GM21515 (cell line): ENCODE data around the gene TLE1.
"Not testable (repeated sequence)": the region's sequence is repeated elsewhere in the genome, so short reads cannot be mapped to it uniquely, and the experiment has no call there.

ENCODE experiments used
- ATAC-seq: cut with Tn5 transposase; IDR thresholded peaks from one replicate; pipeline ENCODE4 v1.9.1; 2021; ENCODE audit not compliant: unreplicated experiment

TLE1 gene

GRCh38 chr9:81602887-81603680, 86.3 kb downstream of the TLE1 start:
- ATAC-seq, result no peak

- no peak for ATAC-seq
Measured at GRCh38 chr9:81601639-81602623, 87.4 kb downstream of the TLE1 start.

- ATAC-seq, result no peak
Measured at GRCh38 chr9:81600631-81601030, 88.7 kb downstream of the TLE1 start.

GRCh38 chr9:81599837-81600236, 89.5 kb downstream of the TLE1 start:
- ATAC-seq, result no peak

GRCh38 chr9:81598811-81599210, 90.5 kb downstream of the TLE1 start:
- ATAC-seq, result no peak

GRCh38 chr9:81598123-81598497, 91.2 kb downstream of the TLE1 start:
- no peak for ATAC-seq

GRCh38 chr9:81597419-81598122, 91.8 kb downstream of the TLE1 start:
- no peak for ATAC-seq

- no peak for ATAC-seq
Measured at GRCh38 chr9:81596679-81597418, 92.5 kb downstream of the TLE1 start.

GRCh38 chr9:81595887-81596543, 93.3 kb downstream of the TLE1 start:
- ATAC-seq, result no peak

GRCh38 chr9:81595293-81595692, 94.1 kb downstream of the TLE1 start:
- ATAC-seq, result not testable (repeated sequence)

GRCh38 chr9:81594415-81594814, 94.9 kb downstream of the TLE1 start:
- no peak for ATAC-seq

GRCh38 chr9:81592887-81593266, 96.5 kb downstream of the TLE1 start:
- no peak for ATAC-seq

- ATAC-seq, result no peak
Measured at GRCh38 chr9:81591791-81592190, 97.6 kb downstream of the TLE1 start.

GRCh38 chr9:81590688-81591087, 98.7 kb downstream of the TLE1 start:
- ATAC-seq, result no peak

- no peak for ATAC-seq
Measured at GRCh38 chr9:81589819-81590218, 99.5 kb downstream of the TLE1 start.

GRCh38 chr9:81589392-81589791, 100.0 kb downstream of the TLE1 start:
- no peak for ATAC-seq

GRCh38 chr9:81588148-81588871, 101.0 kb downstream of the TLE1 start:
- no peak for ATAC-seq

- no peak for ATAC-seq
Measured at GRCh38 chr9:81586786-81587185, 102.6 kb downstream of the TLE1 start.

GRCh38 chr9:81585191-81585763, 104.1 kb downstream of the TLE1 start:
- ATAC-seq, result no peak
